HG03354 (cell line): Measurements from ENCODE around the gene MPC2.
"Not testable (repeated sequence)": the region's sequence is repeated elsewhere in the genome, so short reads cannot be mapped to it uniquely, and the experiment has no call there.

Source experiments
- ATAC-seq: cut with Tn5 transposase; IDR thresholded peaks from one replicate; pipeline ENCODE4 v1.9.1; 2021; ENCODE audit warnings: mild to moderate bottlenecking; ENCODE audit not compliant: unreplicated experiment, poor library complexity, severe bottlenecking

Gene MPC2

DNA sequence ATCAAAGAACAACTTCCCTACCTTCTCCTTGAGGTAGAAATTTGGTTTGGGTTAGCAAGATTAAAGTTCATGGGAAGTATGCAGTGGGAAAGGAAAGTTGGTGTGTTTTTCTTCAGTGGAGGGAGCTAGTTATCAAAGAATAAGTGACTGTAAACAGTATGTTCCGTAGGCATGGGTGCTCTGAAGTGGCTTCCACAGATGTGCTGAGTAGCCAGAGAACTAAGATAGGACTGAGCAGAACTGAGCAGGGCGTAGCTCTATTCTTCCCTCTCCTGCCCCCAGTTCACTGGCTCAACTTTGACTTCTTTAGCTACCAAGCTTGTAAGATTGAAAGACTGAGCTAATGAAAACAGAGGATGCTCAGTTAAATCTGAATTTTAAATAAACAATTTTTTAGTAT, 26.3 kb downstream of the MPC2 start:
- ATAC-seq = no peak

DNA sequence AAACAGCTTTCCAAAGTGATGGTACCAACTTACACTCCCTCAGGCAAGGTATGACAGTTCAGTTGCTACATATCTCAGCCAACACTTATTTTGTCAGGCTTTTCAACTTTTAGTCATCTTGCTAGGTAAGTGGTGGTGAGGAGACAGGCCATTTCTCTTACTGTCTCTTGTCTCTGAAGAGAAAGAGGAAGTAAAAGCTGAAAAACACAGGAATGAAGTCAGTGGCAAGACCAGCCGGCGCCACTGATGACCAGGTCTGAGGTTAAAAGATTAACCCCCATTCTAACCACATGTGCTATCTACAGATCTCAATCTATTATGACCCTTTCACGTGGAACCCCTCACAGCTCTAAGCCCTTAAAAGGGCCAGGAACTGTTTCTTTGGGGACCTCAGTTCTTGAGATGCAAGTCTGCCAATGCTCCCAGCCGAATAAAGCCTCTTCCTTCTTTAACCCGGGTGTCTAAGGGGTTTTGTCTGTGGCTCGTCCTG, 27.1 kb downstream of the MPC2 start:
- ATAC-seq = peak; percentile 53

DNA sequence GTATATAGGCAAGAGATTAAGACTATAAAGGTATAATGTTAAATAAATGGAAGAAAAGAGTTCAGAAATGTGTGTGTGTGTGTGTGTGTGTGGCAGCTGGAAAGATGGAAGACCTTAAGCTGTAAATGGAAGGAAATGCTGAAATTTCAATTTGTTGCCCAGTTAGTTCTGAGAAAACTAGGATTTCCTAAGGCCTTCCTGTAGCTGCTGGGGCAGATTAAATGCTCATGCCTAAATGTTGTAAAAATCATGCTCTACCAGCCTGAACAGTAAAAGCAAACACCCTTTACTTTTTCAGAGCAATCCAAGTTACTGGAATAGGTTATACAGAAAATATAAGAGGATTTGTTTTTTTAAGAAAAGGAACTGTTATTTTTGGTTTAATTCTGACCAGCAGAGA, 31.2 kb downstream of the MPC2 start:
- no peak for ATAC-seq

DNA sequence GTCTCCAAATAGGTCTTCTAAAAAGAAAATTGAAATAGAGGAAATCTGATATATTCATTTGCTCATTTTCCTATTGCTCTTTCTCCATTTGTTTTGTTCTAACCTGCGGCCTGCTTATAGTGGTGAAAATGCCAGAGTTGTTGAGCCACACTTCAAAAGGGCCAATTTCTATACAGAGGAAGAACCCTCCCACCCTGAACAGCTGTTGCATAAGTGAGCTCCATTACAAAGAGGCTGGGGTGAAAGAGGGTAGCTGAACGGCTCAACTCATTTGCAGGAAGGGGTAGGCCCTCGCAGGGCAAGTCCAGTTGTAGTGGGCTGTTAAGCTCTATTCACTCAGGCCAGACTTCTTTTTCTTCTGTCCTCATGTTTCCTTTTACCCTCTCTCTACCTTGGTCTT, 31.7 kb downstream of the MPC2 start:
- ATAC-seq = no peak

DNA sequence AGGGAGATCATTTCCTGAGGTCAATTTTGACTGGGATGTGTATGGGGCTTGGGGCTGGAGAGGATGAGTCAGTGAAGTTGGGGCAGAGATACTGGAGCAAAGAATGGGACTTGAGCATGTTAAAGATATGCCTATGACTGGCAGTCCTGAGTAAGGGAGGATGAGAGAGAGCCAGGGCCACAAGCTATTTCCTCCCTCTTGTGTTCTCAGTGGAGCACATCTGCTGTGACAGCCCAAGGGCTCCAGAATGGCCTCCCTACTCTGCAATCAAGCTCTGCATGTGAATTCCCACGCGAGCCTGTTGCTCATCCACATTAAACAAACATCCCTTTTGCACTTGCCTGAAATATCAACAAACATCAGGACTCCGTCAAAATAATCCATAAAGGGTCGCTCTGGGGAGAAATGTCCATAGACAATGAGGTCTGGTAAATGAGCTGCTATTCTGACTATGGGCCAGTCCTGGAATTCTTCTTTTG, 32.2 kb downstream of the MPC2 start:
- ATAC-seq = no peak

DNA sequence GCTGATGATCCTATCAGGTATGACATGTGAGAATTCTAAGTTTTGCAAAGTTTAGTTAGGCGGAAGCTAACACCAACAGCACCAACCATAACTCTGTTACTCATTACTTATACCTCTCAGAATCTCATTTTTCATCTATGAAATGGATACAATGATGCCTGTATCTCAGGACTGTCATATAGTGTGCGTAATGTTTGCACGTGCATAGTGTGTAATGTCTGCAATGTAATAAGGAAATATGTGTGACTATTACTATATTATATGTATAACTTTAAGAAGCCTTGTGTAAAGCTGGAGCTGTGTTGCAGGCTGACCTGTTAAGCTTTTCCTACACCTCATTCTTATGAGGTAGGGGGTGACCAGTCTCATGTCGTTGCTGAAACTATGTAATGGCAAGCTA, 36.0 kb downstream of the MPC2 start:
- ATAC-seq = no peak

DNA sequence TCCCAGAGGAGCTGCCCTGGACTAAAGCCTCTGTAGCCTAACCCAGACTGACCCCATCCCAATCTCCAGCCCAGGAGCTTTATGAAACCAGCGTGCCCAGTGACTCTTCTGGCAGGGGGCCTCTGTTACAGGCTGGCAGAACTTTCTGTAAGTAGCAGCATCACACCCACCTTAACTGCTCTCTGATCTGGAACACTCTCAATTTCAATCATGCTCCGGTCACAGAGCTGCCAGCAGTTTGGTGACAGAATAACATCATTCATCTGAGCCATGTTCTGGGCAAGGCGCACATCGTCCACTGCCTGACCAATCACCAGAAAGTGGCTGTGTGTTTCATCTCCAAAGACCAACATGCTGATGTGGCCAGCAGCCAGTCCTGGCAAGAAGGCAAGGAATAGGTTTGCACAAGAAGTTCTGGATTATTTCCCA, 37.6 kb downstream of the MPC2 start:
- peak; percentile 88 for ATAC-seq

DNA sequence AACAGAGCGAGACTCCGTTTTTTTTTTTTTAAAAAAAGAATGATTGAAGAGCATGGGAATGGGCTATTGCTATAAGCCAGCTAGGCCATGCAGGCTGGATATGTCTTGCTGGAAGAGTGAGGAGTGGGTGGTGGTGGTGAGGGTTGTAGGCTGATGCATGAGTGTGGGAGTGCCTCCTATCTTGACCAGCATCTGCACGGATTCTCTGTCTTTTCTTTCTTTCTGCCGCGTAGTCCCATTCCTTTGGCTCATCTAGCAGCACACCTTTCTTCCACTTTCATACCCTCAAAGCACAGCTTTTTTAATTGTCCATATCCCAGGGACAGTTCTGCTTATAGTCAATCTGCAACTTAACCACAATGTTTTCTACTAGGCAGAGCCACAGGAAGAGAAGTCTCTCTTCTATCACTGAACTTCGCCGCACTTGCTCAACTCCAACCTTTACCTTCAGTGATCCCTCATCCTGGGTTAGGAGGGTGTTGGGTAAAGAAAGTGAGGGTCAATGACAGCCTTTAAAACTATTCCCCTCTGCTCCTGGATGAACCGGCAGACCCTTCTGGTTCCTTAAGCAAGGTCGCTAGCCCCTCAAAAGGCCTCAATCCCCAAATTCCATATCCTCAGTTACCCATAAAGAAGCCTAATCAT, 38.2 kb downstream of the MPC2 start:
- ATAC-seq = peak; percentile 9

DNA sequence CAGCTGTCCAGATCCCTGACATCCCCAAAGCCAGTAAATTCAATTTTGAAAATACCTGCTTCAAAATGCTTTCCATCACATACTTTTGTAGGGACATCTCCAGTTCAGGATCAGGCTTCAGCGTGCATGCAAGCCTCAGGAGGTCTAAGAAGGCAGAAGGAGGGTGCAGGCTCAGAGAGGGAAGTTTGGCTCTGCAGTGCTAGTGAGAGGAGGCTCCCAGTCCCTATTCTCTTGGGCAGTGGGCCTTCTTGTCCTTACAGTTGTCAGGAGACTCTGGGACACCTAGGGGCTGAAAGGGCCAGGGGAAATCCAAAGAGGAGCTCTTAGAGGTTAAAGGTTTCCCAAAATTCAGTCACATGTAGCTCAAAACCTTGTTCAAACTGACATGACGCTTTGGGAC, 43.1 kb downstream of the MPC2 start:
- ATAC-seq = no peak

DNA sequence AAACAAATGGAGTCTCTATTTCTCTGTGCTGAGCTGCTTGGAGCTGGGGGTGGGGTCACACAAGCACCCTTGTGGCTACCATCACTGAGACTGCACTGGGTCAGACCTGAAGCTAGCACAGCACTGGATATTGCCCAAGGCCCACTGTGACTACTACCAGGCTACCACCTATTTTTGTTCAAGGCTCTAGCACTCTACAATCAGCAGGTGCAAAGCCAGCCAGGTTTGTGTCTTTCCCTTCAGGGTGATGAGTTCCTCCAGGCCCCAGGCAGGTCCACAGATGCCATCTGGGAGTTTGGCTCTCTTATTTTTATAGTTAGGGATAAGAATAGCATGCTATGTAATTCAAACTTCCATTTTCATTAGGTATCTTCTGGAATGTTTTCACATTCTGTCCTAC, 46.5 kb downstream of the MPC2 start:
- ATAC-seq = no peak

DNA sequence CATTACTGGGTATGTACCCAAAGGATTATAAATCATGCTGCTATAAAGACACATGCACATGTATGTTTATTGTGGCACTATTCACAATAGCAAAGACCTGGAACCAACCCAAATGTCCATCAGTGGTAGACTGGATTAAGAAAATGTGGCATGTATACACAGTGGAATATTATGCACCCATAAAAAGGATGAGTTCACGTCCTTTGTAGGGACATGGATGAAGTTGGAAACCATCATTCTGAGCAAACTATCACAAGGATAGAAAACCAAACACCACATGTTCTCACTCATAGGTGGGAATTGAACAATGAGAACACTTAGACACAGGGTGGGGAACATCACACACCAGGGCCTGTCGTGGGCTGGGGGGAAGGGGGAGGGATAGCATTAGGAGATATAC, 49.7 kb downstream of the MPC2 start:
- ATAC-seq = not testable (repeated sequence)

DNA sequence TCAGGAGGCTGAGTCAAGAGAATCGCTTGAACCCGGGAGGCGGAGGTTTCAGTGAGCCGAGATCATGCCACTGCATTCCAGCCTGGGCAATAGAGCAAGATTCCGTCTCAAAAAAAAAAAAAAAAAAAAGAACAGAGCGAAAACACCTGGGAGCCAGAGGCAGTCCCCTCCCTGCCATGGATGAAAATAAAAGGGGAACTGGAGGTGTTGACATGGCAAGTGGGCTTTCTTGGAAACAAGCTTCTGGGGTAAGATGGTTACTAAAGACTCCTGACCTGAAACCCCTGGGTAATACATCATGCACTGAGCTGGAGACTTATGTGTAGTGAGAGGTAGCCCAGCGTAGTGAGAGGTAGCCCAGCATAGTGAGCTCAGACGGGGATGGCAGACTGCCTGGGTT, 54.5 kb downstream of the MPC2 start:
- no peak for ATAC-seq

DNA sequence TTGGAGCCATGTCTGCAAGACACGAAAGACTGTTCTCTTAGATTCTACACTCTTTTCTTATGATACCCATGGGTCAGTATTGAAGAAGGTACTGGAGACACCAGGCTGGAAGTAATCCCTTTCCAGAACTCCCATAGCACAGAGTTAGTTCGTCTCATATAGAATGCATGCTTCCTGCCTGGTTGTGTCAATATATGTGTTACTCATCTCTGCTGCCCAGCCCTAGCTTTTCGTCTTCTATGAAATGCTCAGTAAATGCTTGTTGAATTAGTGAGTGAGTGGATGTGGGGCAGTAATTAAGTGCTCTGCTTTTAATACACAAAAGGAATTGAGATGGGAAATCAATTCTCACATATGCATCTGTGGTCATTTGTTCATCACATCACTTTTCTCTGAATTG, 55.1 kb downstream of the MPC2 start:
- no peak for ATAC-seq

DNA sequence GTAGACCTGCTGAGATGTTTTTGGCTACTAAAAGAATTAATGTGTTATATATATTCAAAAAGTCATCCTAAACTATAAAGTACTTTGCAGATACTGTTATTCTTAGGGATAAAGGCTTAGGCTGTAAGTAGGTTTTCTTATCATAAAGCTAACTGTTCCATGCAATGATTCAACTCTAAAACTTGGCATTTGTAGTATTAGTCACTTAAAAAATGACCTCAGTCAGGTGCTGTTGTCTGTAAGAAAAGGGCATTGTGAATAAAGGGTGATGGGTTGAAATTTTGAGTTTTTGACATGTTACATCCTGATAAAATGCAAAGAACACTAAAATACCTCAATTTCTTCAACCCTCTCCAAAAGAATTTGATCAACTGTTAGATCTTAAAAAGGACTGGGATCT, 55.8 kb downstream of the MPC2 start:
- no peak for ATAC-seq

DNA sequence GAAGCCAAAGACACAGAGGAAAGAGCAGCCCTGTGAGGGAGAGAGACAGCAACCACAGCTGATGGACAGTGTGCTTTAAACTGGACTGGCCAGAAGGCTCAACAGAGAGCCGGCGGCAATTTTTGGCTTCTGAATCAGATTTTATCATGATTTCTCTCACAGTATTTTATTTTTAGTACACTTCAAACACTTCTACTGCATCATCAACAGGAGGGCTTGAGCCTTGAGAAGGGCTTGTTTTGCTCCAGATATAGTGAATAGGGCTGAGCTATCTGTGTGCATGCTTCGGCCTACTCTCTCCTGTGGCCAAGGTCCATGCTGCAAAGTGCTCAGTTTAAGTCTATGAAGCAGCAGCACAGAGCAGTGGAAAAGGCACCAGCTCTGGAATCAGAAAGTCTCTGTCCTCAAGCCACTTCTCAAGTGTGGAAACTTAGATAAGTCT, 56.3 kb downstream of the MPC2 start:
- no peak for ATAC-seq

DNA sequence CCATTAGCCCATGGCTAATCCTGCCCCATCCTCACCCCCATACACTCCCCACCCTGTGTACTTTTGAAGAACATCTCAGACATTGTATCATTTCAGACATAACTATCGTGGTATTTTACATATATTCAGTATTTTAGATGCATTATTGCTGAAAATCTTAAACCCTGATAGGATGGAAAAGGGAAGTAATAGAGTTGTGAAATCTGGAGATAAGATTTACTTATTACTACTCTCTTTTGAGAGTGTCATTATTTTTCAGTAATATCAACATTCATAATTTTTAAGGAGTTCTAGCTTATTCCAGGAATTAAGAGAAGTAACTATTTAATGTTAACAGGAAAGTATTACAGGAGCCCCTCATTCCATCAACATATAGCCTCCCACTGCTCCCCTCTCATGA, 57.4 kb downstream of the MPC2 start:
- ATAC-seq = no peak

DNA sequence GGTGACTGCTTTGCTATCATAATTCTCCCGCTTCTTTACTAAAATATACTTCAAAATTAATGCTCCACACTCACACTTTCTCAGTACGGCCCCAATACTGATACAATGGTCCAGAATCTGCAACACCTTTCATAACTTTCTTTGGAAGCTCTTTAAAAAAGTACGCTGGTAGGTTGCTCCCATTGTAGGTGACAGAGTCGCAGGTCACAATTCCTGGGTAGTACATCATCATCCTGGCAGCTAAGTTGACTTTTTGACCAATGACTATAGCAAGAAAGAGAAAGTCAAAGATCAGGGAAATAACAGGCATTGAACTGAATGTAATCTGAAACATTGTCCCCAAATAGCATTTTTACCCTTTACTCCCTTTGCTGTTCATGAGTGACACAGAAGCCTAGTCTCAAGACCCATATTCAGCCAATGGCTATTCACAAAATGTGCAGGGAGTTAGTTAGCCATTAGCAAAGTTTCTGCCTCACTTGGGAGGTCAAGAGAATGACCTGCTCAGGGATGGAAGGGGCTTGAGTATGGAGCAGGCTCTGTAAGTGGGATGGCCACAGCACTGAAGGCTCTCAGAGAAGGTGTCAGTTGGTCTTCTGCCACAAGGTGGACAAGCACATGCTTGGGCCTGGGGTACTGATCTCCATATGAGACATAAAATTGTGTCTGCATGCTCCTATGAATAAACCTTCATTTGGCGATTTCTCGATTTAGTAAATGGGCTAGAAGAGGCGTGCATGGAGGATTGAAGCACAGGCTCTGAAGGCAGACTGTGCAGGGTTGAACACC, 58.3 kb downstream of the MPC2 start:
- ATAC-seq = no peak

DNA sequence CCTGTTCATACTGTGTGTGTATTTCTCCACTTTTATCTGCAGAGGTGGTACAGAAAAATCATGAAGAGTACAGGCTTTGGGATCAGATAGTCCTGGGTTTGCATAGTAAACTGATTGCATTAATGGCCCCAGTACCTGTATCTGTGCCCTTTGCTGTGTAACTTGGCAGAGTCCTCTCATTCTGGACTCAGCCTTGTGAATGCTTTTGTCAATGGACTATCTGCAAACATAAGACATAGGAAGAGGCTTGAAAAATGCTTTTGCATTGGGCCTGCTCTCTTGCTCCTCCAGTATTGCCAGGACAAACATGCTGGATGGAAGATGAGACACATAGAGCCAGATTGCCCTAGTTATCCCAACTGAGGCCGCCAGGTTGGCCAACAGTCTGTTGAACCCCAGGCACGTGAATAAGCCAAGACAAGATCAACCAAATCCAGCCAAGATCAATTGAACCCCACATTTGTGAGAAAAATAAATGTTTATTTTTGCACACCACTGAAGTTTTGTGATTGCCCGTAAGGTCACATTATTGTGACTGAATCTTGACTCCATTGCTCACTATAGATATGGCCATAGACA, 60.2 kb downstream of the MPC2 start:
- ATAC-seq = no peak

DNA sequence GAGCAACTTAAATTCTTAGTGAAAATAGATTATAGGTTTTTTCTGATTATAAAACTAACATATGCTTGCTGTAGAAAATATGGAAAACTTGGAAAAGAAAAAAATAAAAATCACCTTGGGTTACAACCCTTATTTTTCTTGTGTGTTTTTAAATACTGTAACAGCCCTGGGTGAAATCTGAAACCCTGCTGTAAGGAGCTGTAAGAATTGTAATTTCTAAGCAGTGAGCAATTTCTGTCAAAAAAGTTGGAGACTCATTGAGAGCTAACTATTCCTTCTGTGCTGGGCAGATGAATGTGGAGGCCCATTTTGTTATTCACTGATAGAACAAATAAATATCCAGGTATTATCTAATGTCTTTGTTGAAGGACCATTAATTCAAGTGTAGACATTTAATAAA, 65.5 kb downstream of the MPC2 start:
- no peak for ATAC-seq

DNA sequence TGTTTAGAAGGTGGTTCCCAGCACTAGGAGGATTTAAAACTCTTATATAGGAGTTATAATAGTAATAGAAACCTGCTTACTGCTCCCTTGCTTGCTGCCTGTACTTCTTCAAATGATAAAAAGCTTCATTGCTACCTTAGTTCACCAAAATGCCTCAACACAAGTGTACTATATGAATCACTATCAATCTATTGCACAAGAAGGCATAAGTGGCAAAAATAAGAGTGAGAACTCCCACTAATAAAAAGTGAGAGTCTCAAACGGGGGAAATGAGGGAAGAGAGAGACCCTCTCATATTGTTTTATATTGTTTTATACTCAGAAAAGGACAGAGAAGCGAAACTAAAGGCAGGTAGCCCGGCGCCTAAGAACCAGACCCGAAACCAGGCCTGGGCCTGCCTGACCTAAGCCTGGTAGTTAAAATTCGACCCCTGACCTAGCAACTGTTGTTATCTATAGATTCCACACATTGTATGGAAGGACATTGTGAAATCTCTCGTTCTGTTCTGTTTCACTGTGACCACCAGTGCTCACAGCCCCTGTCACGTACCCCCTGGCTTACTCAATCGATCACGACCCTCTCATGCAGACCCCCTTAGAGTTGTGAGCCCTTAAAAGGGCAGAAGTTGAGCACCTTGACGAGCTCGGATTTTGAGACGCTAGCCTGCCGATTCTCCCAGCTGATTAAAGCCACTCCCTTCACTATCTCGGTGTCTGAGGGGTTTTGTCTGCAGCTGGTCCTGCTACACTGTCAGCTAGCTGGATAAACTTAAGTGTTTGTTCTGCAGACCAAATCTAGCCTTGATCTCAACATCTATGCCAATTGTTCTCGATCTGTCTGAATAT, 67.5 kb downstream of the MPC2 start:
- not testable (repeated sequence) for ATAC-seq
